ENCODE measurements around the gene MYO18B.

MYO18B gene

DNA sequence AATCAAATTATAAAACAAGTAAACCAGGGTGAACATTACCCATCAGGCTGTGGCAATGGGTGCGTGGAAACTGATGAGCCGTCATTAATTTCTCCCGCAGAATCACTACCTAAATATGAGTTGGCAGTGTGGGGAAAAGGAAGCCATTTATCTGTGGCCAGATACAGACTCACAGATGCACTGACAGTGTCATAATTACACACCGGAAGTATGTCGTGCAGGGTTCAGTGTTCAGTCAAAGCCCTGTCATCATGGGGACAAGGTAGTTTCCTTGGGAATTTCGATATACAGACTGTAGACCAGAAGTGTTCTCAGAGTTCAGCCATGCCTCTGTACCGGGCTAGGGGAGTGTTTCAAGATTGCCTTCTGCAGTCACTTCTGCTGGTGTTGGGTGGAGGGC is 308.1 kb downstream of the MYO18B start:
- no peak for DNase-seq (ENCODE audit: low read depth)

DNA sequence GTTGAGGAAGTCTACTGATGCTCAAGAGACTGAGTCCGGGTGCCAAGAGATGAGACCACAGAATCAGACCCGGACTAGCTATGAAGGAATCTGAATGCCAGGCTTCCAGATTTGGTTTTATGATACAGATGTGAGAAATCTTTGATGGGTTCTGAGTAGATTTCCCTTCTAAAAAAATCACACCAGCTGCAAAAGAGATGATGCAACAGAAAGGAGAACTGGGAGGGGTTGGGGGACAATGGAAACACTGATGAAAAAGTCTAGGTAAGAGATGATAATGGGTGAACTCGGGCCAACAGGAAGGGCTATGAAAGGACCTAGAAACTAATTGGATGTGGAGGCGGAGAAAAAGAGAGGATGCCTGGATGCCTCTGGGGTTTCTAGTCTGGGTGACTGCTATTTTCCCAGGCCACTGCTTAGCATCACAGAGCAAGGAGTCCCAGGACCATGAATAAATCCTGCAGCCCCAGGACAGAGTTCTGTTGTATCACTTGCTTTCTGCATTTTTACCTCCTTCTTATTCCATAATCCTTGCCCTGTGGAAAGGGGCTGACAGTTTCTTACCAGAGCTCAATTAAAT is 311.8 kb downstream of the MYO18B start:
- no peak for DNase-seq (ENCODE audit: low read depth)

DNA sequence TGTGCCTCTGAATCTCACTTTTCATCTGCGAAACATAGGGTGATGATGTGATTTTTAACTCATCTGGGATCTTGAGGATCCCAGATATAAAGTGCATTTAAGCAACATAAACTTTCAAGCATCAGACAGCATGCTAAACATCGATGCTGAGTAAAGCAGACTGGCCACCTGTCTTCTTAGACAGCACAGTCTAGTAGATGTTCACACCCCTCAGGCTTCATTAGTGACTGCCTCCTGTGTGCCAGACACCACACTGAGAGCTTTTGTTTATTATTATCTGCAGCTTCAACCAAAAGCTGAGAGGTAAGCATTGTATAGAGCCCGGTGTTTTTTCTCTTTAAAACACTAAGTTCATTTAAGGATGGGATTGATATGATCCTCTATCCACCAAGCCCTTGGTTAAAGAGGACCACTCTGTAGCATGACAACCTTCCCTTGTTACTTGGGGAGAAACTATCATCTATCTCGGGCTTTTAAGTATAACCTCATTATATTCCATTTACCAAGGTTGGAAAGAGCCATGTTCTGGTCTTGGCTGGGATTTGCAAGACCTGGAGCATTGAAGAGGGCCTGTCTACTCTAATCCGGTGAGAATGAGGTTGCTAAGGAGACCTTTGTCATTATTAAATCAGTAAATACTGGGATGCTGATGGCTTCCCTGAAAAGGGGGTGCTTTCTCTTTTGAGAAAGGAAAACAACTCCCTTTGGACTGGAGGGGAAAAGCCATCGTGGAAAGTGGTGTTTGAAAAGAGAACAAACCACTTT is 313.0 kb downstream of the MYO18B start:
- no peak for DNase-seq (ENCODE audit: low read depth)

DNA sequence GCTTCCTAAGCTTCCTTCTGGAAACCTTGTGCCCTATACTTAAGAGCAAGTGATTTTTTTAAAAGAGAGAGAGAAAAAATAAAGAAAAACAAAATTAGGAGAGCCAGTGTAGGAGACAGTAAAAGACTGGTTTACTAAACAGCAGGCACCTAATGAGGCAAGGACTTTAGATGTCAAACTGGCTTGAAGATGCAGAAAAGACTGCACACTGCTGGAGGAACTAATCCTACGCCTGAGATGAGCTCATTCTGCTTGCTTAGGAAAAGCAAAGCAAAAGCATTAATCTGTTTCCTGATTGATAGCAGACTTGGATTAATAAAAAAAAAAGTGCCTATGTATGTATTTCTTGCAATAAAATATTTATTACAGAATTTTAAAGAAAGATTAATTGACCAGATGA is 313.7 kb downstream of the MYO18B start:
- no peak for DNase-seq (ENCODE audit: low read depth)

DNA sequence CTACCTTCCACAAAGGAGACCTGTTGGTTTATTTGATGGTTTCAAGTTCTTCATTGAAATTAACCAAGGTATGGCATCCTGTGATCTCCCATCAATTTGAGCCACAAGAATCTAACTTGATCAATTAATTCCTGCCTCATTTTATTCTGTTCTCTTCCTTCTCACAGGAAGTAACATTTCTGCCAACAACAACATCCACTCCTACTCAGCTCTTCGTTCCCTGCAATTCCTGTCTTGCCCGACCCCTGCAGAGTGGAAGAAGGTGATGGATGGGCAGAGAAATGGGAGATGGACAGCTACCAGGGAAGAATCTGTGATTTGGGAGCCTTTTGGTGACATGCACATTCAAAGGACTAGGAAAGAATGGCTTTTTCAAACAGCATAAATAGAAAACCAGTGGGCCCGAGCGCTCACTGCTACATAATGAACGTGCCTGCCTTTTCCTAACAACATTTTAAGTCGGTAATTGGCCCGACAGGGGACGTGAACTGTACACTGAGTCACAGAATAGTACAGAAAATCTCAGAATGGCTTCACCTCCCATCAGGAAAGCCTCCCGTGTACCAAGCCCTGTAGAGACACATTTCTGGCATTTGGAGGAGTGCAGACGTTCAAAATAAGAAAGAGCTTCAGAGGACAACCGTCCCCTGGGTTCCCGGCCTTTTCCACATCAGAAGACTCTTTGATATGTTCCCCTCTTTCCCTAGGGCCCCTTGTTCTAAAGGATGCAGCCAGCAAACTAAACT is 314.6 kb downstream of the MYO18B start:
- no peak for DNase-seq (ENCODE audit: low read depth)

DNA sequence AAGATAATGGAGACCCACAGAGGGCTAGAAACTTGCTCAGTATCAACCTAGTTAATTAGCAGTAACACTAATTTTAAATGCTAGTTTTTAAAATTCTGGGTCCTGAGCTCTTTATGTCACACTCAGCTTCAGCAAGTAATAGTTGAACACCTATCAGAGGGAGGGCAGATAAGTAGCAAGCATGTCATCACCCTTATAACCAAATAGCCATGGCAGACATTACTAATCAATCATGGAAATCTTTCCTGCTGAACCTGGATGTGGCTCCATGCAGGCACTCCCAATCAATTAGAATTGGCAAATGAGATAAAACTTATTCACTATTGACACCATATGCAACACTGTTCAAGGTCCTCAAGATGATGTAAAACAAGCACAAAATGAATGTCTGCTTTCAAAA is 315.7 kb downstream of the MYO18B start:
- no peak for DNase-seq (ENCODE audit: low read depth)

DNA sequence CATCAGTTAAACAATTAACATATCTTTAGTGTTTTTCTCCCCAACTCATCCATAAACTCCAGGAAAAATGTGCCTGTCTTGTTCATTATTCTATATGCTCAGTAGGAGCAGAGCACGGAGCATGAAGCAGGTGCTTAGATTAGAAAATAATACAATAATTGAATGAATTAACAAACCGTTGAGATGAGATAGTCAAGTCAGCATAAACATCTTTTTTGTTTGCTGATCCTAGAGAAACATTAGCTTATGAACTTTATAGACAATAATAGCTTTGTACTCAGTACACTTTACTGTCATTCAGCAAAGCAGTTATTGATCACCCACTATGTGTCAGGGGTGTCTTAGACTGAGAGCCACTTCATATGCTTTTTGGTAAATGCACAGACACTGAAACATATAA is 322.1 kb downstream of the MYO18B start:
- DNase-seq (ENCODE audit: low read depth), result no peak

DNA sequence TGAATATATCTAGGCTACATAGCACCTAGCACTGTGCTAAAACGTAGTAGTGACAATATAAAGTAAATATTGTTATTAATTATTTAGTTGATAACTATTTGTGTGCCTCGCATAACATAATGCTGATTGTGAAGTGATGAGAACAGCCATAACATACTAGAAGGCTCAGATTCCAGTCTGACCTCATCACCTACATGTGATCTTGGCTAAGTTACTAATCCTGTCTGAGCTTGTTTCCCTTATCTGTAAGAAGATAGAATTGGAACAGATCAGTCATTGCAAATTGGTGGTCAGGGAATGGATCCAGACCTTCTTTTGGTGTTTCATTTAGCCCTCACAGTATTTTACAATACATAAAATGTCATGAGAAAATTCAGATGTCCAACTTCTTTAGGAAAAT is 323.9 kb downstream of the MYO18B start:
- DNase-seq (ENCODE audit: low read depth), result no peak

DNA sequence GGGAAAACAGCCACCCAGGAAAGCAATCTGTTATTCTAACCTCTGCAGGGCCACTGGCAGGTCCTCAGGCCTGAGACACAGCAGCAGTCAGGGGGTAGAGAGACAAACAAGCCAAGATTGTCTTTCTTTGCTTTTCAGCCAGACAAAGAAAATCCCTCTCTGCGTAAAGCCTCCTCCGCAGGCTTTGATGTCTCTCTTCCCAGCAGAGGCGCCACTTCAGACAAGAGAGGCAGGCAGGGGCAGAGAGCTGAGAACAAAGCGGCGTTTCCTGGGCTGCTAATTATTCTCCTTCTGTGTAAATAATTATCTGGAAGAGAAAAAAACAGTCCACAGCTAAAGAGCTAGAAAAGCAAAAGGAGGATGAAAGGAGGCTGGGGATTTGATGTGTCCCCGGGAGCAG is 324.5 kb downstream of the MYO18B start:
- DNase-seq (ENCODE audit: low read depth), result no peak

DNA sequence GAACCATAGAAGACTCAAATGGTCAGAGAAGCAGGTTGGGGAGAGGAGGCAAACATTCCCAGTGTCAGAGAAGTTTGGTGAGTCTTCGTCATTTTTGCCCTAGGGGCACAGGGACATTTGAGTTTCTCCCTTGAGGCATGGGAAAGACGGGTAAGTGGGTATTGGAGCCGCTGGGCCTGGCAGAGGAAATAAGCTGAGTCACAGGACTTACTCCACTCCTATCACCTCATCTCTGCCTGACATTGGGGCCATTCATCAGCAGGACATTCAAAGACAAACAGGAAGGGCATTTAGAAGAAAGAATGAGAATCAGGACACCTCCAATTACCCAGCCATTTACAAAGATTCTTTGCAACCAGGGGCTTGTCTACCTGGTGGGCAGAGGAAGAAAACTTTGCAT is 326.6 kb downstream of the MYO18B start:
- DNase-seq (ENCODE audit: low read depth), result no peak

DNA sequence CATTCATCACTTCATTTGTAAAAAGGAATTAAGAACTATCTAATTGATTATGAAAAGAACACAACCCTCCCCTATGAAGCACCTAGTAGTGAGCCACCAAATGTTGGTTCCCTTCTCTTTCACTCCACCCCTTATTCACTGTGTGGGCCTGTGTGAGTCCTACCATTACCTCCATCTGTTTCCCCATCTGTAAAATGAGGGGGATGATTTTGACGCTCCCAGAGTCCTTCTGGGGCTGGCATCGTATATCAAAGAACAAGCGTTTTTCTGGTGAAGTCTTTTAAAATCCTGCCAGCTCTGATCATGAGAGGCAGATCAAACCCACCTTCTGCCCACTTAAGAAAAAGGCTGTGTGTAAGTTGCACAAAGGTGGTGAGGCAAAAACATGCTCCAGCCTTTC is 330.6 kb downstream of the MYO18B start:
- no peak for DNase-seq (ENCODE audit: low read depth)

DNA sequence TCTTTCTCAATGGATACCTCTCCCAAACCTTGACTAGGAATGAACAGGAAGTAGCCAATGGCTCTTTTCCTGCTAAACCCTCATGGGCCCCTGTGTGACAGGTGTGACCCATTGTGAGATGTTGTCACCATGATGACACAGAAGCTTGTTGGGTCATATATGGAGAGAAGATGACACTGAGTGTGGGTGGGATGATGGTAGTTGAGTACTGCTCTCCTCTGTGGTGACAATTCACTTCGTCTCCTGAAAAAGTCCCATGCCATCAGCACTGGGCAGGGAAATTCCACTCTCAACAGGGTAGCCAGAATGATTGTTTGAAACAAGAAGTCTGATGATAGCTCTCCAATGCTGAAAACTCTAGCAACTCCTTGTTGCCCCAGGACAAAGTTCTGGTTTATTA is 333.3 kb downstream of the MYO18B start:
- DNase-seq (ENCODE audit: low read depth), result no peak

DNA sequence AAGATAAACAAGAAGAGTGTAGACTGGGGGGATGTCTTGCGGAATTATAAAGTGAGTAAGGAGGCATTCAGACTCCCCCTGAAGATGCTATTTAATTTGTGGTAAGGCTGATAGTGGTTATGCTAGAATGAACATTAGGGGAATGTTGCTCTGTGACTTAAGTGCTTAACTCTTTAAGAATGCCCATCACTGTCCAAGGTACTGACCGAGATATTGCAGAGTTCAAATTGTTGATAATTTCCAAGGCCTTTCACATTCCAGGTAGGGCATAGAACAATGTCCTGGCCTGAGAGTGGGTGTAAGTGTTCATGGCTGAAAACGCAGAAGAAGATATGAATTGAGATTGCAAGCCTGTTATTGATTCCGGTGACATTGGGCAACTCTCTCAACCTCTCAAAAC is 337.0 kb downstream of the MYO18B start:
- DNase-seq (ENCODE audit: low read depth), result no peak
